ENCODE measurements around the gene TTBK1. TPM values are rescaled to one million over a fixed set of nuclear protein-coding genes. Genes with fewer than 3 reads are reported as not detected.

The TTBK1 gene
- total and polyA plus RNA-seq, 2 donors, result 0.05 to 0.09 TPM

DNA sequence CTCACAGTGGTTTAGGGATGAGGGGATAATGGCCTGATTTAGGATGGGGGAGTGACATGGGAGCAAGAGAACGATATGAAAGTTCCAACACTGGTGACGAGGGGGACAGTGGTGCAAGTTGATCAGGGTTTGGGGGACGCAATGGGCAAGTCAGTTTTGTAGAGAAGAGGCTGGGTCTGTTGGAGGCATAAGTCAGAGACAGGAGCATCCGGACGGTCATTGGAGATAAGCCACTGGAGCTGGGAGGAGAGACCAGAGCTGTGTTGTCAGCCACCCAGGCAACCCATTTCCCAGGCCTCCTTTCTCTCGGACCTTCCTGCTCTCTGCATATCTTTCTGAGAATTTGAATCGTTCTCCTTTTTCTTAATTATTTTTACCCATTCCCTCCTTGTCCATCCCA is 23.5 kb upstream of the TTBK1 start:
- Histone ChIP-seq H3K4me1 (ENCODE audit: control insufficient read depth in 2 of 2, insufficient read depth in 2 of 2, low read length in 2 of 2) (peaks cover 0 to 16% of the 10 kb centered on the region in 2 donors), H3K27ac (ENCODE audit: low read depth in 1 of 2, low read length in 1 of 2) (no peak overlapping the region), H3K9me3 (ENCODE audit: control insufficient read depth in 2 of 2, insufficient read depth in 1 of 2, low read length in 1 of 2) (no peaks in the 10 kb centered on the region), H3K36me3 (ENCODE audit: control insufficient read depth in 2 of 2, insufficient read depth in 2 of 2, low read length in 1 of 2) (peaks cover 37 to 48% of the 10 kb centered on the region in 2 donors), H3K4me3 (ENCODE audit: low read length in 2 of 2) (no peak overlapping the region), H3K27me3 (ENCODE audit: control insufficient read depth in 2 of 2, insufficient read depth in 1 of 2, low read length in 1 of 2) (no peaks in the 10 kb centered on the region)
- DNase-seq (ENCODE audit: low read depth in 6 of 9, low spot score in 9 of 9), result no peak
- WGBS, result 90% methylated on average over 7 of the region's 7 CpGs

DNA sequence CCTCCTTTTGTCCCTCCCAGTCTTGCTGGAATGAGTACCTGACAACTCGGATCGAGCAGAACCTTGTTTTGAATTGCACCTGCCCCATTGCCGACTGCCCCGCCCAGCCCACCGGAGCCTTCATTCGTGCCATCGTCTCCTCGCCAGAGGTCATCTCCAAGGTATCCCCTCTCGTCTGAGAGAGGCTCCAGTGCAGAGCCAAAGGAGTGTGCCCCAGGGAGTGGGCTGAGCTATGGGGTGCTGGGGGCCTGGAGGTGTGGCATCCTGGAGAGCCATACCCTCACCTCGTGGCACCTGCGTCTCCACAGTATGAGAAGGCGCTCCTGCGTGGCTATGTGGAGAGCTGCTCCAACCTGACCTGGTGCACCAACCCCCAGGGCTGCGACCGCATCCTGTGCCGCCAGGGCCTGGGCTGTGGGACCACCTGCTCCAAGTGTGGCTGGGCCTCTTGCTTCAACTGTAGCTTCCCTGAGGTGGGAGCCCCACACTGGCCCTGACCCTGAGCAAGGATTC is 22.8 kb upstream of the TTBK1 start:
- H3K4me1 ChIP-seq (ENCODE audit: control insufficient read depth in 2 of 2, insufficient read depth in 2 of 2, low read length in 2 of 2), result peaks cover 0 to 16% of the 10 kb centered on the region in 2 donors
- no peak overlapping the region for H3K4me3 ChIP-seq (ENCODE audit: low read length in 2 of 2)
- no peak overlapping the region for H3K27ac ChIP-seq (ENCODE audit: low read depth in 1 of 2, low read length in 1 of 2)
- no peak for DNase-seq (ENCODE audit: low read depth in 6 of 9, low spot score in 9 of 9)
- no peaks in the 10 kb centered on the region for H3K27me3 ChIP-seq (ENCODE audit: control insufficient read depth in 2 of 2, insufficient read depth in 1 of 2, low read length in 1 of 2)
- no peaks in the 10 kb centered on the region for H3K9me3 ChIP-seq (ENCODE audit: control insufficient read depth in 2 of 2, insufficient read depth in 1 of 2, low read length in 1 of 2)
- peaks cover 37 to 43% of the 10 kb centered on the region in 2 donors for H3K36me3 ChIP-seq (ENCODE audit: control insufficient read depth in 2 of 2, insufficient read depth in 2 of 2, low read length in 1 of 2)
- 95% methylated on average over 16 of the region's 16 CpGs for WGBS

DNA sequence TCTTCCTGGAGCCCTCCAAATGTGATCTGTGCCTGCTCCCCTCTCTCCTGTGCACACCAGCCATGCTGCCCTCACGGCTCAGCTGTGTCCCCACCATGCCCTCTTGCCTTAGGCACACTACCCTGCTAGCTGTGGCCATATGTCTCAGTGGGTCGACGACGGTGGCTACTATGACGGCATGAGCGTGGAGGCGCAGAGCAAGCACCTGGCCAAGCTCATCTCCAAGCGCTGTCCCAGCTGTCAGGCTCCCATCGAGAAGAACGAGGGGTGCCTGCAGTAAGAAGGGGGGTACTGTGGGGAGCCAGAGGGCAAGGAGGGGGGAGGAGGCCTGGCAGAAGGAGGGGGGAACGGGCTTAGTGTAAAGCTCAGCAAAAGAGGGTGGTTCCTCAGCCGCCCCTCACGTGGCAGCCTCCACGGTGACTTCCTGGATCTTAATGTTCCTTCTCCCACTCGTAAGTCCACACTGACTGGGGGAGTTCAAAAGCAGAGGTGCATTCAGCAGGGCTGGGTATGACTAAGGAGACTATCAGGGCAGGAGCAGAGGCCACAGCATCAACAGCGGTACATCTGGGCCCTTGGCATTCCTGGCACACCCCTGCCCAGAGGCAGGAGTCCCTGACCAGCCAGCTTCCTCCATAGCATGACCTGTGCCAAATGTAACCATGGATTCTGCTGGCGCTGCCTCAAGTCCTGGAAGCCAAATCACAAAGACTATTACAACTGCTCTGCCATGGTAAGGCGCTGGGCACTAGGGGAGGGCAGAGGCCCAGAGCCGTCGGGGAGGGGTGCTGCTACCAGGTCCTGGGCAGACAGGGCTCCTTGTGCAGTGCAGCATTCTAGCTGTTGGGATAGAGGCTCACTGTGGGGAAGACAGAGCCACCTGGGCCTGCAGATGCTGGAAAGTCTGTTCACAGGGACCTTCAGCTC is 22.0 kb upstream of the TTBK1 start:
- DNase-seq (ENCODE audit: low read depth in 6 of 9, low spot score in 9 of 9), result no peak
- Histone ChIP-seq H3K36me3 (ENCODE audit: control insufficient read depth in 2 of 2, insufficient read depth in 2 of 2, low read length in 1 of 2) (peaks cover 33 to 48% of the 10 kb centered on the region in 2 donors), H3K27ac (ENCODE audit: low read depth in 1 of 2, low read length in 1 of 2) (no peak overlapping the region), H3K4me1 (ENCODE audit: control insufficient read depth in 2 of 2, insufficient read depth in 2 of 2, low read length in 2 of 2) (peaks cover 0 to 19% of the 10 kb centered on the region in 2 donors), H3K27me3 (ENCODE audit: control insufficient read depth in 2 of 2, insufficient read depth in 1 of 2, low read length in 1 of 2) (no peaks in the 10 kb centered on the region), H3K9me3 (ENCODE audit: control insufficient read depth in 2 of 2, insufficient read depth in 1 of 2, low read length in 1 of 2) (no peaks in the 10 kb centered on the region), H3K4me3 (ENCODE audit: low read length in 2 of 2) (no peak overlapping the region)
- 93% methylated on average over 20 of the region's 20 CpGs for WGBS

DNA sequence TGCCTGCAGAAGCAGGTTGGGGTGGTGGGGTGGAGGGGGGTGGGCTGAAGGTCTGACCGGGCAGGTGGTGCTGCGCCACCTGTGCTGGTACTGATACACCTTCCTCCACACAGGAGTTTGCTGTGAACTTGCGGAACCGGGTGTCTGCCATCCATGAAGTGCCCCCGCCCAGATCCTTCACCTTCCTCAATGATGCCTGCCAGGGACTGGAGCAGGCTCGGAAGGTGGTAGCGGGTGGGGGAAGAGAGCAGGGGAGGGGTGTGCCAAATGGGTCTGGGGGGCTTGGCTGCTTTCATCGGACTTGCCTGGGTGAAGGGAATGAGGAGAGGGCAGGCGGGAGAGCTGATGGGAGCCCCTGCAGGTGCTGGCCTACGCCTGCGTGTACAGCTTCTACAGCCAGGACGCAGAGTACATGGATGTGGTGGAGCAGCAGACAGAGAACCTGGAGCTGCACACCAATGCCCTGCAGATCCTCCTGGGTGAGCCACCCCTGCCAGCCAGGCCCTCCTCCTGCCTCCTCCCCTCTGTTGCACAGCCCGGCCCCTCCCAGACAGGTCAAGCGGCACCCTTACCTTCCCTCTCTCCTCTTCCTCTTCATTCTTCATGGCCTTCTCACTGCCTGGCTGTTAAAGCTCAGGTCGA is 20.7 kb upstream of the TTBK1 start:
- no peak overlapping the region for H3K4me3 ChIP-seq (ENCODE audit: low read length in 2 of 2)
- H3K27ac ChIP-seq (ENCODE audit: low read depth in 1 of 2, low read length in 1 of 2), result no peak overlapping the region
- 94% methylated on average over 15 of the region's 15 CpGs for WGBS
- no peaks in the 10 kb centered on the region for H3K9me3 ChIP-seq (ENCODE audit: control insufficient read depth in 2 of 2, insufficient read depth in 1 of 2, low read length in 1 of 2)
- peaks cover 0 to 19% of the 10 kb centered on the region in 2 donors for H3K4me1 ChIP-seq (ENCODE audit: control insufficient read depth in 2 of 2, insufficient read depth in 2 of 2, low read length in 2 of 2)
- no peak for DNase-seq (ENCODE audit: low read depth in 6 of 9, low spot score in 9 of 9)
- H3K27me3 ChIP-seq (ENCODE audit: control insufficient read depth in 2 of 2, insufficient read depth in 1 of 2, low read length in 1 of 2), result no peaks in the 10 kb centered on the region
- H3K36me3 ChIP-seq (ENCODE audit: control insufficient read depth in 2 of 2, insufficient read depth in 2 of 2, low read length in 1 of 2), result peaks cover 24 to 39% of the 10 kb centered on the region in 2 donors

- no peak overlapping the region for H3K4me3 ChIP-seq (ENCODE audit: low read length in 2 of 2)
- peaks cover 0 to 3% of the 10 kb centered on the region in 2 donors for H3K9me3 ChIP-seq (ENCODE audit: control insufficient read depth in 2 of 2, insufficient read depth in 1 of 2, low read length in 1 of 2)
- peaks cover 24 to 35% of the 10 kb centered on the region in 2 donors for H3K36me3 ChIP-seq (ENCODE audit: control insufficient read depth in 2 of 2, insufficient read depth in 2 of 2, low read length in 1 of 2)
- 98% methylated on average over 14 of the region's 14 CpGs for WGBS
- no peaks in the 10 kb centered on the region for H3K27me3 ChIP-seq (ENCODE audit: control insufficient read depth in 2 of 2, insufficient read depth in 1 of 2, low read length in 1 of 2)
- no peak overlapping the region for H3K27ac ChIP-seq (ENCODE audit: low read depth in 1 of 2, low read length in 1 of 2)
- H3K4me1 ChIP-seq (ENCODE audit: control insufficient read depth in 2 of 2, insufficient read depth in 2 of 2, low read length in 2 of 2), result peaks cover 0 to 21% of the 10 kb centered on the region in 2 donors
- no peak for DNase-seq (ENCODE audit: low read depth in 6 of 9, low spot score in 9 of 9)
These were observed 20.1 kb upstream of the TTBK1 start for GRCh38 chr6:43223175-43223574.

DNA sequence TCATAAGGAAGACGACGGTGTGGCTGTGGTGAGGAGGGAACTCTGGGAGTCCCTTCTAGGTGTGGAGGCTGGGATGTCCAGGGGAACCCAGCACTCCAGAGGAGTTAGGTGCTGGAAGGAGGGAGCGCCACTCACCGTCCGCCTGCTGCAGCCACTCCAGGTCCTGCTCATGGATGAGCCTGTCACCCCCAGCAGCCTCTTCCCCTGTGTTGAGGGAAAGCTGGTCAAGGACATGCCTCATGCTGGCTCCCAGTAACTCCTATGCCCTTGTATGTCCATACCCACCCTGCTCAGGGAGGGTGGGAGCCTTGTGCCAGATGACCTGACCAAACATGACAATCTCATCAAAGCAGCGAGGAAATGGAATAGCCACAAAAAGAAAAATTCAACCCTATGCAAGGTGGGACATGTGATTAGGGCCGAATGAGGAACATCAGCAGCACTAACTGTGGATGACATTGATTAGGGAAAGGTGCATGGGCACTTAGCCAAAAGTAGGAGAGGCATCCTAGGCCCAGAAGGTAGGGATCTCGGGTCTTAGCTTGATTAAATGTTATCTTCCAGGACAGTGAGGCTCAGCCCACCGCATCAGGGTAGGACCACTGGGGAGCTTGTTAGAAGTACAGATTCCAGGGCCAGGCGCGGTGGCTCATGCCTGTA is 17.0 kb upstream of the TTBK1 start:
- no peak for DNase-seq (ENCODE audit: low read depth in 6 of 9, low spot score in 9 of 9)
- H3K4me1 ChIP-seq (ENCODE audit: control insufficient read depth in 2 of 2, insufficient read depth in 2 of 2, low read length in 2 of 2), result peaks cover 6 to 32% of the 10 kb centered on the region in 2 donors
- WGBS, result 95% methylated on average over 11 of the region's 11 CpGs
- peaks cover 9 to 27% of the 10 kb centered on the region in 2 donors for H3K36me3 ChIP-seq (ENCODE audit: control insufficient read depth in 2 of 2, insufficient read depth in 2 of 2, low read length in 1 of 2)
- H3K4me3 ChIP-seq (ENCODE audit: low read length in 2 of 2), result no peak overlapping the region
- H3K9me3 ChIP-seq (ENCODE audit: control insufficient read depth in 2 of 2, insufficient read depth in 1 of 2, low read length in 1 of 2), result peaks cover 0 to 4% of the 10 kb centered on the region in 2 donors
- peaks cover 0 to 8% of the 10 kb centered on the region in 2 donors for H3K27me3 ChIP-seq (ENCODE audit: control insufficient read depth in 2 of 2, insufficient read depth in 1 of 2, low read length in 1 of 2)
- no peak overlapping the region for H3K27ac ChIP-seq (ENCODE audit: low read depth in 1 of 2, low read length in 1 of 2)

DNA sequence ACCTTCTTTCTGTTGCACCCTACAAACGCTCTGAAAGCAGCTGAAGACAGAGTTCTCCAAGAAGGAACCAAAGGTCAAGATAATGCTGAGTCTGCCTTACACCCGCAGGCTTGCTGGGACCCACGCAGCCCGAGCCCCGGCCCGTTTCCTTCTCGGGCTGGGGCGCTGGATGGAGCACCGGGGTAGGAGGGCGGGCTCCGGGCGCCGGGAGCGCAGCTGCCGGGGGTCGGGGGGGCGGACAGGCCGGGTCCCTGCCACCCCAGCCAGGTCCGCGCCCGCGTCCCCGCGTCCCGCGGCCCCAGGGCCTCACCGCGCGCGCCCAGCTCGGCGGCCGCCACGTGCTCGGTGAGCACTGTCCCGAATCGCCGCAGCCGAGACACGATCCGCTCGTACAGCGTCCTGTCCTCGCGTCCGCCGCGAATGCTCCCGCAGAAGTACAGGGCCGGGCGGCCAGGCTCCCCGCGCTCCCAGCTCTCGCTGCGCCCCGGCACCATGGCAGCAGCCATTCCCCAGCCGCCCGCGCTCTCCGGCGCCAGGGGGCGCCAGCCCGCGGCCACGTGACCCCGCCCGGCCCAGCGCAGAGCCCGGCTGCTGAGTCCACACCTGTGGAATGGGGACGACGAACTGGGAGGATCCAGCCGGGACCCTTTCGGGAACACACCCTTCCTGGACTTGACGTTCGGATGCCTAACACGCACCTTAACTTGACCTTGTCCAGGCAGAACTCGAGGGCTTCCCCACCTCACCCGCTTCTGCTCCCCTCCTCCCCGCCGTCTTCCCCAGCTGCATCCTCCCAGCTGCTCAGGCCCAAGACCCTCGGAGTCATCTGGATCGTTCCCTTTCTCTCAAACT is 14.1 kb upstream of the TTBK1 start, which contains the start of gene DNPH1:
TSS of gene DNPH1 (minus strand) at position 531 of the 852 bp plus-strand sequence. CDS start at position 506, 25 bp downstream.
- Histone ChIP-seq H3K4me3 (ENCODE audit: low read length in 2 of 2) (peak within 1 kb of the TSS; percentile 48 to 84), H3K9me3 (ENCODE audit: control insufficient read depth in 2 of 2, insufficient read depth in 1 of 2, low read length in 1 of 2) (peaks cover 0 to 4% of the 10 kb centered on the region in 2 donors), H3K36me3 (ENCODE audit: control insufficient read depth in 2 of 2, insufficient read depth in 2 of 2, low read length in 1 of 2) (peaks cover 0 to 7% of the 10 kb centered on the region in 2 donors), H3K4me1 (ENCODE audit: control insufficient read depth in 2 of 2, insufficient read depth in 2 of 2, low read length in 2 of 2) (peaks cover 6 to 23% of the 10 kb centered on the region in 2 donors), H3K27me3 (ENCODE audit: control insufficient read depth in 2 of 2, insufficient read depth in 1 of 2, low read length in 1 of 2) (peaks cover 0 to 17% of the 10 kb centered on the region in 2 donors), H3K27ac (ENCODE audit: low read depth in 1 of 2, low read length in 1 of 2) (peak within 1 kb of the TSS in 1 of 2 donors; percentile 68)
- DNase-seq (ENCODE audit: low read depth in 6 of 9, low spot score in 9 of 9), result peak; percentile 44 to 88 (median 71)
- 1% methylated on average over 82 of the region's 82 CpGs for WGBS
